Mucosa of descending colon (tissue), 3 donors: ENCODE results near the gene TMEM266. TPM values are rescaled to one million over a fixed set of nuclear protein-coding genes. Genes with fewer than 3 reads are reported as not detected.

Experiments
- ATAC-seq: fragments of 200-7000 bp; cut with Tn5 transposase; one replicate; pipeline ENCODE4 v1.9.1; 2020; ENCODE audit warnings: mild to moderate bottlenecking, moderate library complexity
- DNase-seq, 3 donors: peaks; one replicate each; pipeline ENCODE4 v3.0.0-alpha.2; 2020
- H3K36me3 ChIP-seq: fragments of 200-600 bp; one replicate; pipeline ENCODE4 v1.8.0; 2021; ENCODE audit warnings: low read depth, mild to moderate bottlenecking
- H3K4me1 ChIP-seq: fragments of 200-600 bp; one replicate; pipeline ENCODE4 v1.8.0; 2021; ENCODE audit warnings: low read depth, mild to moderate bottlenecking
- H3K4me3 ChIP-seq: fragments of 200-600 bp; one replicate; pipeline ENCODE4 v1.8.0; 2021; ENCODE audit warnings: mild to moderate bottlenecking
- H3K9me3 ChIP-seq: fragments of 200-600 bp; one replicate; pipeline ENCODE4 v1.8.0; 2021; ENCODE audit warnings: mild to moderate bottlenecking
- intact Hi-C, 2 donors: fragments of 100-400 bp; cut with DNase I in 1 of 2; cut with micrococcal nuclease in 1 of 2; formaldehyde crosslinking; loops; one replicate each; pipeline versions ENCODE4 v1.11.0 to v1.11.1; 2022; cut with DNase I, micrococcal nuclease
- total RNA-seq, 3 donors: library from RNA; stranded (reverse); fragmentation: NEBNext Ultra II Directional in 2 of 3; extraction: Animal tissue kit (Norgen Biotek cat#: 25700) in 2 of 3; gene quantifications; one replicate each; pipeline versions ENCODE4 v1.2.1 to v1.2.4, GENCODE V29; 2021 to 2023
- TF ChIP-seq, protein P1 (sequence below): fragments of 200-600 bp; IDR thresholded peaks from one replicate; pipeline ENCODE4 v1.8.0; 2022; ENCODE audit warnings: antibody characterized with exemption, mild to moderate bottlenecking
- donor health status: DM: no; HTN: no; CAD: no; lungs with moderate emphysema.
- donor health status: DM: no; HTN: no; CAD: no.
- donor health status: DM: no; HTN: yes; CAD: no.

TMEM266 gene
- total RNA-seq, 3 donors from 2014 or later: 0.12 to 0.16 (median 0.14) TPM

- DNase-seq: no peak
- Histone ChIP-seq H3K9me3 (no peaks in the 10 kb centered on the region), H3K4me3 (no peak overlapping the region), H3K4me1 (no peaks in the 10 kb centered on the region), H3K36me3 (no peaks in the 10 kb centered on the region)
- no peak for ATAC-seq
- intact Hi-C loops: no loop called here
- TF ChIP-seq, protein P1, sequence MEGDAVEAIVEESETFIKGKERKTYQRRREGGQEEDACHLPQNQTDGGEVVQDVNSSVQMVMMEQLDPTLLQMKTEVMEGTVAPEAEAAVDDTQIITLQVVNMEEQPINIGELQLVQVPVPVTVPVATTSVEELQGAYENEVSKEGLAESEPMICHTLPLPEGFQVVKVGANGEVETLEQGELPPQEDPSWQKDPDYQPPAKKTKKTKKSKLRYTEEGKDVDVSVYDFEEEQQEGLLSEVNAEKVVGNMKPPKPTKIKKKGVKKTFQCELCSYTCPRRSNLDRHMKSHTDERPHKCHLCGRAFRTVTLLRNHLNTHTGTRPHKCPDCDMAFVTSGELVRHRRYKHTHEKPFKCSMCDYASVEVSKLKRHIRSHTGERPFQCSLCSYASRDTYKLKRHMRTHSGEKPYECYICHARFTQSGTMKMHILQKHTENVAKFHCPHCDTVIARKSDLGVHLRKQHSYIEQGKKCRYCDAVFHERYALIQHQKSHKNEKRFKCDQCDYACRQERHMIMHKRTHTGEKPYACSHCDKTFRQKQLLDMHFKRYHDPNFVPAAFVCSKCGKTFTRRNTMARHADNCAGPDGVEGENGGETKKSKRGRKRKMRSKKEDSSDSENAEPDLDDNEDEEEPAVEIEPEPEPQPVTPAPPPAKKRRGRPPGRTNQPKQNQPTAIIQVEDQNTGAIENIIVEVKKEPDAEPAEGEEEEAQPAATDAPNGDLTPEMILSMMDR: no peak
These were observed 114.9 kb downstream of the TMEM266 start for GRCh38 chr15:76174654-76175053.

DNA sequence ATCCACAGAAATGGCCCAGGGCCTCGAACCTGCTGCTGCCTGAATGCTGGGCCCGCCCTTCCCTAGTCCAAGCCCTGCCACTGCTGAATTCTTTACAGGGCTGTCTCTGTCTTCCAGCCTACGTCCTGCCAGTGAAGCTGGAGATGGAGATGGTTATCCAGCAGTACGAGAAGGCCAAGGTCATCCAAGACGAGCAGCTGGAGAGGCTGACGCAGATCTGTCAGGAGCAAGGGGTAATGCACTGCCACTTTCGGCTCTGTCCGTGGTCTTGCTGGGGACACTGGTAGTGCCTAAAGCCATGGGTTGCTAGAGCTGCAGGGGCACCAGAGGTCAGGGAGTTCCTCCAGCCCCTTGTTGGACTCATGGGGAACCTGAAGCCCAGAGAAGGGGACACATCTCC is 115.7 kb downstream of the TMEM266 start:
- no peak for DNase-seq
- Histone ChIP-seq H3K36me3 (no peaks in the 10 kb centered on the region), H3K9me3 (no peaks in the 10 kb centered on the region), H3K4me3 (no peak overlapping the region), H3K4me1 (no peaks in the 10 kb centered on the region)
- no peak for ATAC-seq
- intact Hi-C loops: no loop called here
- TF ChIP-seq, protein P1: no peak

GRCh38 chr15:76176059-76176458 is 116.3 kb downstream of the TMEM266 start:
- H3K9me3 ChIP-seq: no peaks in the 10 kb centered on the region
- no peak for DNase-seq
- intact Hi-C loops: no loop called here
- no peak for ATAC-seq
- TF ChIP-seq, protein P1: no peak
- no peaks in the 10 kb centered on the region for H3K36me3 ChIP-seq
- no peak overlapping the region for H3K4me3 ChIP-seq
- H3K4me1 ChIP-seq: no peaks in the 10 kb centered on the region

DNA sequence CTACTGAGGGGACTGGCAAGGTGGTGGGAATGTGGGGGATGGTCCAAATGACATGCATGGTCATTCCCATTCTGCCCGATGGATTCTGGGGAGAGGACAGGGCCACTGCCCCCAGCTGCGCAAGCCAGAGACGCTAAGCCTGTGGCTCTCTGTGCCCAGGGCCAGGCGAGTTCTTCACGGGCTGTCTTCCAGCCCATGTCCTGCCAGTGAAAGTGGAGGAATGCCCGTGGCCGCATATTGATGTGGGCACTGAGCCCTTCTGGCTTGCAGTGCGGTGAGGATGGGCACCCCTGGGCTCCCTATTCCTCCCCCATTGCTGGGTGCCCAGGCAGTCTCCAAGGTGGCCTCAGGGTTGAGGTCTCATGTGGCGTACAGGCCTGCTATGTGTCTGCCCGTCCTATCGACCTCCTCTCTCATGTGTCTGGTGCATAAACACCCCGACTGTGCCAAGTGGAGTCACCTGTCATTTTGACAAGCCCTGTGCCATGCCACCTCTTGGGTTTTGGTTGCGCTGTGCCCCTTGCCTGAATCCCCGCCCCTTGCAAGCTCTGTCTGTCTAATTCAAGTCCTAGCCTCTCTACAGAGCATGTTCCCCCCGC is 116.8 kb downstream of the TMEM266 start:
- no peak overlapping the region for H3K4me3 ChIP-seq
- DNase-seq (no peak), ATAC-seq (no peak)
- no peaks in the 10 kb centered on the region for H3K9me3 ChIP-seq
- TF ChIP-seq, protein P1: no peak
- no peaks in the 10 kb centered on the region for H3K36me3 ChIP-seq
- intact Hi-C loops: no loop called here
- no peaks in the 10 kb centered on the region for H3K4me1 ChIP-seq

DNA sequence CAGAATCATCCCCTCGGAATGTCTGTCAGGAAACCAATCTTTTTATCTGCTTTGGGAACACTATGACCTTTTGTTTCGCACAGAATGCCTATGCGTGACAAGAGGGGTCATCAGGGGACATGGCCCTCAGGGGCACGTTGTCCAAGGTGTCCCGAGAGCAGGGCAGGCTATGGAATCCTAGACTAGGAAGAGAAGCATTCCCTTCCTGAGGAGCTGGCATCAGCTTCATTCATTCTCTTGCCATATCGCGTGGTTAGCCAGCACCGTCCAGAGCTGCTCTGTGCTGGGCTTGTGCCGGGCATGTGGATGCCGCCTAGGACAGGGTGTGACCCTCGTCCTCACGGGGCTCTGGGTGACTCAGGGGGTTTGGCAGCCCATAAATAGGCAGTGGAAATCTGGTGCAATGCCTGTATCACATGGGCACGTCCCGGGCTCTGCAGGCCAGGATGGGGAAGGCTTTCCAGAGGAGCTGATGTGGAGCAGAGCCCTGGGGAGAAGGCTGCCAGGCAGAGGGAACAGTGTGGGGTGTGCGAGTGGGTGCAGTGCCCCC is 117.8 kb downstream of the TMEM266 start:
- DNase-seq (no peak), ATAC-seq (peak; percentile 44)
- TF ChIP-seq, protein P1: no peak
- intact Hi-C loops: no loop called here
- Histone ChIP-seq H3K4me3 (no peak overlapping the region), H3K9me3 (no peaks in the 10 kb centered on the region), H3K4me1 (no peaks in the 10 kb centered on the region), H3K36me3 (no peaks in the 10 kb centered on the region)
